Fibroblast of peridontal ligament (primary cell): ENCODE results near the gene MCCC1.

Source experiments
- DNase-seq: peaks from one replicate; pipeline ENCODE4 v3.0.0-alpha.2; 2010; ENCODE audit errors: extremely low read depth

Gene MCCC1

DNA sequence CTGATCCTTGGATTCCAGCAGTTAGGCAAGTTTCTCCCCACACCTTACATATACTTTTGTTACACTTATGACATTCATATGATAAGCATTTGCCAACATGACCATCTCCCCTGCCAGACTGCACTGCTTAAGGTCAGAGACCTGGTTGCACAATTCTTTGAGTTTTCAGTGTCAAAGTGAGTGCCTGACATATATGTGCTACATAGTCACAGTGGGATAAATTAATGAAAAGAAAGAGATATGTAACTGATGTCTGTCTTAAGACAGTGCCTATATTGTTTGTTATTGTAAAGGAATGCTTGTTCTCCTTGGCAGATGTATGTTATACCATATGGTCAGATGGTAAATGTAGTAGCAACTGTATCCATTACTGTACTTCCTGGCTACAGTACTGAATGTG lies 115.4 kb downstream of the MCCC1 start:
- no peak for DNase-seq

DNA sequence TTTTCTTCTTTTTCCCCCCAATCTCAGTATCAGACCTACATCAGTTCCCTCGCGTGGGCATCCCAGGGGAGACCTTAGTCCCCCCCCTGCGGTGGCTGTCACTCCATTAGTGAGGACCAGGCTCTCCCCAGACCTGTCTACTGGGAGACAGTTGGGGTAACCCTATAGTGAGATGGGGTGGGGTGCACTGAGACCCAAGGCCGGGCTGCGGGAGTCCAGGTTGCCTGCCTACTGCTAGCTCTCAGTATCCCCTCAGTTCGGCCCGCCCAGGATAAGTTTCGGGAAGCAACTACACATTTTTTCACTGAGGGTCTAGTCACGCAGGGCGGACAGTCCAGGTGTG lies 118.3 kb downstream of the MCCC1 start:
- DNase-seq, result no peak

DNA sequence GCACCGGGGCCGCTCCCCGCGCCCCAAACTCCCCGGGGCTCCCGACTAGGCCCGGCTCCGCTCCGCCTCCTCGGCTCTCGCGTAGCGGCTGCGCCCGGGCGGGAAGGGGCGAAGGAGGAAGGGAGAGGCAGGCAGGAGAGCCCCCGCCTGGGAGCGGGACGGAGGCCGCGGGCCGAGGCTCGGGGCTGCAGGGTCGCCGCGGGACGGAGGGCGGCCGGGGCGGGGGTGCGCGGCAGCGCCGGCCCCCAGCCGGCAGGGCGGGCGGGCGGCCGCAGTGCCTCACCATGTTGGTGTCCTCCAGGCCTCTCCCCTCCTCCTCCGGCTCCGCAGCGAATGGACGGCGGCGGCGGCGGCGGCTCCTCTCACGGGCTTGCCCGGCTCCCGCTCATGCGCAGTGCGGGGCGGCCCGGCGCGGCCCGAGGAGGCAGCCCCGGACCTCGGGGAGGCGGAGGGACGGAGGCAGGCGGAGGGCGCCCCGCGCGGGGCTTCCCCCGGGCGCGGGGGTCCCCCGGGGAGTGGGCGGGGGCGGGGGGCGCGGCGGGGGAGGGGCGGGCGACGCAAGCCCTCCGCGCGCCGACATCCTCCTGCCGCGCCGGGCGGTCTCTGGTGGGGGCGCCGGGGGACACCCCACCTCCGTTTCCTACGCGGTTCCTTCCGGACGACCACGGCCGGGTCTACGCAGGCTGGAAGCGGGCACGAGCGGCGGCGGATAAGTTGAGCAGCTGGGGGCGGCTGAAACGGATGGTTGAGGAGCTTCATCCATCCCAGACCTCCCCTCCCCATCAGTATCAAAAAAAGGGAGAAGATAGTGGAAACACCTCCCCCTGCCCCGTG lies 118.9 kb downstream of the MCCC1 start, which contains the start of gene DCUN1D1:
DCUN1D1 (minus strand) TSS at position 335 of the 834 bp plus-strand sequence; CDS start at position 286, 49 bp downstream.
- peak; percentile 65 for DNase-seq

DNA sequence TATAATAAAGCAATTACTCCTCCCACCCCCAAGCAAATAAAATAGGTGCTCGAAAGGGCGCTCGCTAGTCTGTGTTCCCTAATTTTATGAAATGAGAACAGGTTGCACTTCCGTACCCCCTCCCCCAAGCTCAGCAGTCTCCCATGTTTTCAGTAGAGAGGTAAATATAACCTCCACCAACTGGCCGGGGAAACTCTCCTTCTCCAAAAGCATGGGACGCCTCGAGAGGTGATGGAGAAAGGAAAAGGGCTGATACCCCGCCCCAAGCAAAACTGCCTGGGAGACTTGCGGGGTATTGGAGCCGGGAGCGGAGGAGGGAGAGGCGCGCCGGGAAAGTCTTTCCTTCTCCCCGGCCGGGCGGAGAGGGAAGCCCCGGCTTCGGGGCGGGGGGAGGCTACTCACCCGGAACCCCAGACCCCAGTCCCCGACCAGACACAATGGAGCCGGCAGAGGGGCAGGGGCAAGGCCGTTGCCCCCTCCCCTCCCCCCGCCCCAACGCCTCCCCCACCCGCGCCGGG lies 119.6 kb downstream of the MCCC1 start:
- DNase-seq, result no peak

DNA sequence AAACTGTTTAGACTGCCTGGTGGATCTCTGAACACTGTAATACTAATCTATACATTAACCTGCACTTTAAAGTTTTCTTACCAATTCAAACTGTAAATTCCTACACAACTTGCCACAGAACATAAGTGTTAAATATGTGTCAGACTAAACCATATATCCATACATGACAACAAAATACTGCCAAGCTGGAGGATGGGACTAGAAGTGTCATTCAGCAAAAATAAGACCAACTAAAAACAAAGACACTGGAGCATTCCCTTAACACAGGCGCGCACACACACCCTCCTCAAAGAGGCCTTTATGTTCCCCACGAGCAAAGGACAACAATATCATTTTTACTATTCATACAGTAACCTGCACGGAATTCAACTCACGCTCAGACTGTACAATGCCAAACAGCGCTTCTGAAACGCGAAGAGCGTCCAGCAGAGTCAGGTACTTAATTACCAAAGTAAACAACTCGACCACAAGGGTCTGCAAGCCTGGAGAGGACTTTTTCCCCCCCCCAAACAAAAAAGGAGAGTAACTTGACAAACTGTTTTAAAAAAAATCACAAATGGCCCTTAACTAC lies 120.1 kb downstream of the MCCC1 start:
- no peak for DNase-seq

DNA sequence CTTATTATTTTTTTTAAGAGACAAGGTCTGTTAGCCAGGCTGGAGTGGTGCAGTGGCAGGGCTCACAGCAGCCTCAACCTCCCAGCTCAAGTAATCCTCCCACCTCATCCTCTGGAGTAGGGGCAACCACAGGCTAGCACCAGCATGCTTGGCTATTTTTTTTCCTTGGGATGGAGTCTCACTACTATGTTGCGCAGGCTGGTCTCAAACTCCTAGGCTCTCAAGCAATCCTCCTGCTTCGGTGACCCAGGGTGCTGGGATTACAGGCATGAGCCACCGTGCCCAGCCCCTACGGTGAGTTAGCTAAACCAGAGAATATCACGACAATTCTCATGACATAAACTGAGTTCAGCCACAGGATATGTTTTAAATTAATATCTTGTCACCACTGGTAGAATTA lies 120.9 kb downstream of the MCCC1 start:
- DNase-seq, result no peak

DNA sequence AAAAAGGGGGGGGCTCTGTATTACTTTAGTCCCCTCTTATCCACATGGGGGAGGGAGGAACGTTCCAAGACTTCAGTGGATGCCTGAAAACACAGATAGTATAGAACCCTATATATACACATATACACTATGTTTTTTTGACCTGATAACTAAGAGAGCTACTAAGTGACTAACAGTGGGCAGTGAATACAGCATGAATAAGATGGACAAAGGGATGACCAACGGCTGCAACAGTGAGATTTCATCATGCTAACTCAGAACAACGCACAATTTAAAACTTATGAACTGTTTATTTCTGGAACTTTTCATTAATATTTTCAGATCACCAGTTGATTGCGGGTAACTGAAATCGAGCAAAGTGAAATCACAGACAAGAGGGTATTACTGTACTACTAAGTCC lies 126.2 kb downstream of the MCCC1 start:
- no peak for DNase-seq

DNA sequence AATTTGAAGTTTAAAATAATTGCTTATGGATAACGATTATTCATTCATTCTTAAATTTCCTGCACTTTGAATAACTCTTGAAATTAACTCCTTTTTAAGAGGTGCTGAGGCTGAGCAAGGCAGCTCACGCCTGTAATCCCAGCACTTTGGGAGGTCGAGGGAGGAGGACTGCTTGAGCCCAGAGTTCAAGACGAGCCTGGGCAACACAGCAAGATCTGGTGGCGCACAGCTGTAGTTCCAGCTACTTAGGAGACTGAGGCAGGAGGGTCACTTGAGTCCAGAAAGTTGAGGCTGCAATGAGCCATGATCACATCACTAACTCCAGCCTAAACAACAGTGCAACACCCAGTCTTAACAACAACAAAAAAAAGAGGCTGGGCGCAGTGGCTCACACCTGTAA lies 126.9 kb downstream of the MCCC1 start:
- no peak for DNase-seq

DNA sequence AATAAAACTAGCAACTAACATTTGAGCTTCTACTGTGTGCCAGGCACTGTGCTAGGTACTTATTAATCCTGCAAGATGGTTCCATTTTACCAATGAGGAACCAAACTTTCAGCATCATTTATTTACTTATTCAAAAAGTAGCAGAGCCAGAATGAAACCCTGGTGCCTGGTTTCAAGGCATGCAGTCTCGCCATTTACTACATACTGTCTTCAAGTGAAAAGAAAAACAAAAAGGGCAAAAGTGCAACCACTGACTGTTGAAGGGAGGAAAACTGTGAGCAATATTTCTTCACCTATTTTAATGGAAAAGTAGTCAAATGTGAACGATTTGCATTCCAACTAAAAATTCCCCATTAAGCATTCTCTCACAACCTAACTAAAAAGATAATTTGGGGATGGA lies 127.7 kb downstream of the MCCC1 start:
- DNase-seq, result peak; percentile 41

DNA sequence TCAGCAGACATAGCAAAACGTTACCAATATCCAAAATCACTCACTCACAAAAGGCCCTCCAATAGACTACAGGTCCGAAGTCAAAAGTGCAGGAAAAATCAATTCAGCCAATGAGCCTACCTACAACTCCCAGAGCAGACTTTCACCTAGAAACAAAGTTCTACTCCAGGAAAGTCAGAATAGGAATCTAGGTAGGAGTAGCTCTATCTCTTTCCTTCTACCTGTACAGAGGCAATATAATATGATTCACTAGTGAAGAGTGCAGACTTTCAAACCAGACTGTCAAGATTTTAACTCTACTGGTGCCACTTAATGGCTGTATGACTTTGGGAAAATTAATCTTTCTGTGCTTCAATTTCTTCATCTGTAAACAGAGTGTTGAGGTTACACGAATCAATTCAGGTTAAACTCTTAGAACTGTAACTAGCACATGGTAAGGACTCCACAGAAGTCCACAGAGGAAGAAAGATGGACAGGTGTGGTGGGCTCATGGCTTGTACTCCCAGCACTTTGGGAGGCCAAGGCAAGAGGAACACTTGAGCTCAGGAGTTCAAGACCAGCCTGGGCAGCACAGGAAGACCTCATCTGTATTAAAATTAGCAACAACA lies 128.4 kb downstream of the MCCC1 start:
- DNase-seq, result no peak

DNA sequence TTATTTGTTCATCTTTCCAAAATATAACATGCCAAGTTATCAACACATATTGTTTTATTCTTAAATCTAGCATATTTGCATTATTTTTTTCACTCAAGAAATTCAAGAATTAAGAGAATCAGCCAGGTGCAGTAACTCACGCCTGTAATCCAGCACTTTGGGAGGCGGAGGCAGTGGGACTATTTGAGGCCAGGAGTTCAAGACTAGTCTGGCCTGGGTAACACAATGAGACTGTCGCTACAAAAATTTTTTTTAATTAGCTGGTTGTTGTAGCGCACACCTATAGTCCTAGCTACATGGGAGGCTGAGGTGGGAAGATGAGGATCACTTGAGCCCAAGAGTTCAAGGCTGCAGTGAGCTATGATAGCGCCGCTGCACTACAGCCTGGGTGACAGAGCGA lies 129.4 kb downstream of the MCCC1 start:
- DNase-seq, result no peak

DNA sequence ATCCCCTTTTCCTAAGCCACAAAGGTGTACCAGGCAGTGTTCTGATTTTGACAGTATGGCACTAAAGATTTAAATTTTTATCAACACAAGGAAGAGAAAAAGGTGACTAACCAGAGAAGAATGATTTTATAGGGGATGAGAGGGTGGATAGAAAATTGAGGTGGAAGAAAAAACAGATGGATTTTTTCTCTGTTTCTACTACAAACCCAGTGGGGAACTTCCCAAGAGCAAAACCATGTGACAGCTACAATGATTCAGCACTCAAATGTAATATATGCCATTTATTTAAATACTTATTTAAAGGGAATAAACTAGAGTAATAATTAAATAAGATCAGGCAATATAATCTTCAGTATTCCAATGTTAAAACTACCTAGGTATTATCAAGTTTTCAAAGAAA lies 130.0 kb downstream of the MCCC1 start:
- peak; percentile 75 for DNase-seq

DNA sequence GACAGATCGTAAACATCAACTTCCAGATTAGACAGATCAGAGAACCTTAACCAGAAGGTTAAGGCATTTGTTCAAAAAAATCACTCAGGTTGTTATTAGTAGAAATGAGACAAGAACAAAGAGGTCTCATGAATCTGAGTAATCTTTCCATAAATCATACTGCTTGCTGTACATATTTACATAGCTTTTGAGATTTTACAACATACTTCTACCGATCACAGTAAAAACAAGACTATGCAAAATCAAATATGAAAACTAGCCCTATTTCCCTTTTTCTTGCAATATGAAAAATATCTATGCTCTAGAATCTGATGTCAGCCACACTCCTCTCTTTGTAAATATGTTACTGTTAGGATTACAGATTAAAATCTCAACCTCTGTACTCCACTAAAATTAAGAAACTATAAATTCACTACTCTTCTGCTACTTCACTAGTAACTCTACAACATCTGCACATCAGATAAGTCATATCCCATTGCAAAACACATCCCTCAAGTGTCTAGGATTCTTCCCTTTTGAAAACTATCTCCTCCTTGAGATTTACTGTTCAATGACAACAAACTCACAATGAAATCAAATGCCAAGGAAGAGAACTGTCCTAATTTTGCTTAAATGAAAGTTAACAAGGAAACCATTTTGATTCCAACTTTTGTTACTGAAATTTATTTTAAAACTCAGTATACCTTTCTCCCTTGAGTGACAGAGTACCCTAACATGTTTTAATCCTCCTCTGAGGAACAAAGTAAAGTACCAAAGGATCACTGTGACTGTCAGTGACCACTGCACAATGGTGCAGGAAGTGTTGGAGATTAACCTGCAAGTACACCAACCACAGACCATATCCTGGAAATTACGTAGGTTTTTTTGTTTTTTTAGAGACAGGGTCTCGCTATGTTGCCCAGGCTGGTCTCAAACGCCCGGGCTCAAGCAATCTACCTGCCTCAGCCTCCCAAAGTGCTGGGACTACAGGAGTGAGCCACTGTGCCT lies 131.8 kb downstream of the MCCC1 start:
- DNase-seq, result no peak

DNA sequence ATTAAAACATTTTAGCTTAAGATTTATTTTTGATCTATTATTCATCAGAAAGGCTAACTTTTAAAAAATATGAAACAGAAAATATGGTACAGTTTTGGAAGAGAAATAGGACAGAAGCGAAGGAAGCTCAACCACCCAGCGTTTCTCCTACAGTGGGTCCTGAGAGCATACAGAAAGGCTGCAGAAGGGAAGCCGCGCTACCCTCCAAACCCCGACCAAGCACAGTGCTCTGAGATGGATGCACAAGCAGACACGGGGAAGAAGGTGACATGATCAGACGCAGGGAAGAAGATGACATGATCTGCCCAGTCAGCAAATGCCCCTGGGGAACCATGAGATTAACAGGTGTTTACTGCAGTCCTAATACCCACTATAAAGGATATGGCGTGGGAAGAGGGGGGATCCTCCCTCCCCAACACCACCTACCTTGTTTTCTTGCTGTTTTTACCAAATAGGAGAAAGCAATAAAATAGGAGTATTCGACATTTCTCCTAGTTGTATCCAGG lies 133.4 kb downstream of the MCCC1 start:
- no peak for DNase-seq
